Measurements from ENCODE around the gene ADGRL2.

- TF ChIP-seq CTCF (IDR thresholded peaks at IDR 0.05) (no peak), POLR2A (IDR thresholded peaks at IDR 0.05) (no peak)
These were observed 52.2 kb downstream of the ADGRL2 start for GRCh38 chr1:81852961-81853360.
